DMS53 (cell line): ENCODE results near the gene SLC51A.
A peak's percentile ranks its signal among the peaks of the same experiment; 100 is the strongest.
"Not testable (repeated sequence)": the region's sequence is repeated elsewhere in the genome, so short reads cannot be mapped to it uniquely, and the experiment has no call there.

ENCODE experiments used
- DNase-seq: peaks from one replicate; lab custom pipeline; 2025; lab: John Stamatoyannopoulos, UW

SLC51A gene

DNA sequence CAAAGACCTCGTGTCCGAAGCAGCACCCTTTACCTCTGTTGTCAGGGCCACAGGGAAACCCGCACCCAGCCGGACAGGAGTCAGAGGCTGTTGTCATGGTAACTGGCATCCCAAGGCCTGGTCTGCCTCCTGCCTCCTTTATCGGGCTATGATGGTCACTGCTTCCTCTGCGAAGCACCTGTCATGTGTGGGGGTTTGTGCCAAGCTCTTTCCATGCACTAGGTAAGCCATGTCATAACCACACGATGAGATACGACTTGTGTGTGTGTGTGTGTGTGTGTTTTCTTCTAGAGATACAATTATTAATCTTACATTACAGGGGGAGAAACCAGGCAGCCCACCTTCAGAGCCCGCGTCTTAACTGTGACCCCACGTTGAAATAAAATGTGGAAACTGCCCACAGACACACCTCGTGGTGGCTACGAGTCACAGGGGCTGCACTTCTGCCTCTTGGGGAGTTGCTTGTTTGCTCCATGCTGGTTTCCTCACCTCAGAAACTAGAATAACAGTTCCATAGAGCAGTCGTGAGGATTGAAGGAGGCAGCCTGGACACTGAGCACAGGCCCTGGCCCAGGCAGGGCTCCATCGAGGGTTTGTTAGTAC, 23.1 kb upstream of the SLC51A start:
- DNase-seq: peak; percentile 25

DNA sequence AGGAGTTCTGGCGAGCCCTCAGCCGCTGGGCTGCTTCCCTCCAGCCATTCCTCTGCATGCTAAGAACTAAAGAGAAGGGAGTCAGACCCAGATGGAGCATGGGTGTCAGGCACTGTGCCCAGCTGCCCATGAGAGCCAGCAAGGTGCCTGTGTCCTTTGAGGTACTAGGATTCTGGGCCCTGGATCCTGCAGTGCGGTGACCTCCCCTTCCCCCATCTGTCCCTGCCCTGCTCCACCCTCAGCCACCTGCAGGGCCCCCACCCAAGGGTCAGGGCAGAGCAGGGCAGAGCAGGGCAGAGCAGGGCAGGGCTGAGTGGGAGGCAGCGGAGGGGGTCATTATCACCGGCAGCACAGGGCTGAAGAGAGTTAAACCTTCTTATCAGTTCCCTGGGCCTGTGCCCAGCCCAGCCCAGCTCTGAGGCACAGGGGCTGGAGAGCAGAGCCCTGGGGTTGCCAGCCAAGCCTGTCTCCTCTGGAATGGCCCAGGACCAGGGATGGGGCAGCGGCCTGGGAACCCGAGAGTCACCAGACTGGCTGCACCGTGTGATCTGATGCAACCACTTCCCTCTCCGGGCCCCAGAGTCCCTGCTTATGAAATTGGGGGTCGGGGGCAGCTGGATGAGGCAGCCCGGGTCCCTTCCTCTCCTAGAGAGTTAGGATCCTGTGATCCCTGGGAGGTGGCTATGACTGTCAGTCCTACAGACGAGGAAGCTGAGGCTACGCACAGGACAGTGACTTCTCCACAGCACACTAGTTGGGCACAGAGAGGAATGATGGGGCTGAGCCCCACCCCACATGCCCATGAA, 22.4 kb upstream of the SLC51A start:
- DNase-seq: no peak

DNA sequence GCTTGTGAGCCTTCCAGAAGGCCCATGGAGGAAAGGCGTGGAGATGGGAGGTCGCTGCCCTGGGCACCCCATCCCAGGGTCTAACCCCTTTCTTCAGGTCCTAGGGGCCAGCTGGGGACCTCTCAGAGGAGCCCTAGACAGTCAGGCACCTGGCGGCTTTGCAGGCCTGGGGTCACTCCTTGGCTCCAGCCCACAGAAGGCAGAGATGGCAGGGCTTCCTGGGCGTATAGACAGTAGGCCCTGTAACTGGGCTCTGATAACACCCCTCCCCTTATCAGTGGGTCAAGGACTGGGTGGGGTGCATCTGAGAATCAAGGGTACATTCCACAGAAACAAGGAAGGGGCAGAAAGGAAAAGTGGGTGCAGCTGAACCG, 21.8 kb upstream of the SLC51A start:
- DNase-seq: no peak

DNA sequence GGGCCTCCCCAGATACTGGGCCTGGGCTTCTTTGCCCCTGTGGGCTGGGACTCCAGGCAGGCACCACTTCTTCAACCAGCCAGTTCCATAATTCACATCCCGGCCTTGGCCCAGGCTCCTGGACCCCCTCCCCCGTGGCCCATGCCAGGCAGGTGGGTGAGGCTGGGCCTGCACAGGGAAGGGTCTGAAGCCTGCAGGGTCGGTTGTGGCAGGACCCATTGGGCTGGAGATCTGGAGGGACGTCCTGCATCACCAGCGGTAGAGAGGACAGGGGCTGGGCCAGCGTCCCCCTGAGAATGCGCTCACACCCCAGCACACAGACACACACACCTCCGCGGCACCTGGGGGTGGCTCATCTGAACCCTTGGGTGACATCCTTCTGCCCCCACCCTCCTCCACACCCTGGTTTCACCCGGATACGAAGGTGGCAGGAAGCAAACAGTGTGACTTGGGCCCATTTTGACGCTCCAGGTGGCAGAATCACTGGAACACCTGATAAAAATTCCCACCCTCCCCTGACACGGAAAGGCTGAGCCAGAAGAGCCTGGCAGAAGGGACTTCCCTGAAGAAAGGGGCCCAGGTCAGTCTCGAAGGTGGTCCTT, 20.6 kb upstream of the SLC51A start:
- DNase-seq: no peak

DNA sequence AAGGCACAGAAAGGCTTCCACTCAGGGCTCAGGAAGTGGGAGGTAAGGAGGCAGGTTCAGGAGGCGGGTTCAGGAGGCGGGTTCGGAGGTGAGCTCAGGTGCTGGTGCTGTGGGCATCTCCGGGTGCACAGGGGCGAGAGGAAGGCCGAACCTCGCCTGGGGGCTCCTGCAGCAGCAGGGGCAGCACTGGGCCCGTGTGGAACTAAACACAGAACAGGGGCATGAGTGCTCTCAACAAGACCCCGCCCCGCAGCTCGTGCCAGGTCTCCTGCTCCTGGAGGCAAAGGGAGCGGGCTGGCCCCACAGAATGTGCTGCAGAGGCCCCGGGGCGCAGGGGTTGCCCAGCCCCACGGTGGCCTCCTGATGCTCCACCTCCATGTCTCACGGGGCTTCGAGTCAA, 18.8 kb upstream of the SLC51A start:
- DNase-seq: no peak

DNA sequence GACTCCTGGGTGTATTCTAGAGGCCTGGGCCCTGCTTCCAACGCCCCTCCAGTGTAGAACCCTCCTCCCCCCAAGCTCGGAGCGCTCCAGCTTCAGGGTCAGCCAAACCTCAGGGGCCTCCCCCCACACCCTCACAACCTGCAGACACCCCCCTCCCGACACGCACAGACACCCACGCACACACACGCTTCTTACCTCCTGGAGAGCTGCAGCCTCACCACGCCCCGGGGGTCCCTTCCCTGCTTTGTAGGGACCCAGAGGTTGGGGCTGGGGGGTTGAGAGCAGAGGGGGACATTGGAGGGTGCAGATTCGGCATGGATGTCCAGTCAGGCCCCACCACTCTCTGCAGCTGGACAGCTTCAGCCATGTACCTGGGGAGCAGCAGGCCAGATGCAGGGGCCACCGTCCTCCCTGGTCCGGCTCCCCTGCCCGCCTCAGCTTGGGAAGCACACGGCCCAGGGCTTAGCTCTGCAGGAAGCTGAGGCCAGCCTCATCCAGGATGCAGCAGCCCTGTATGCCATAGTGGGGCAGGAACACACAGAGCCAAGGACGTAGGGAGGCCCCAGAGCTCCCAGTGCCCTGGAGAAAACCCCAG, 18.2 kb upstream of the SLC51A start:
- no peak for DNase-seq

DNA sequence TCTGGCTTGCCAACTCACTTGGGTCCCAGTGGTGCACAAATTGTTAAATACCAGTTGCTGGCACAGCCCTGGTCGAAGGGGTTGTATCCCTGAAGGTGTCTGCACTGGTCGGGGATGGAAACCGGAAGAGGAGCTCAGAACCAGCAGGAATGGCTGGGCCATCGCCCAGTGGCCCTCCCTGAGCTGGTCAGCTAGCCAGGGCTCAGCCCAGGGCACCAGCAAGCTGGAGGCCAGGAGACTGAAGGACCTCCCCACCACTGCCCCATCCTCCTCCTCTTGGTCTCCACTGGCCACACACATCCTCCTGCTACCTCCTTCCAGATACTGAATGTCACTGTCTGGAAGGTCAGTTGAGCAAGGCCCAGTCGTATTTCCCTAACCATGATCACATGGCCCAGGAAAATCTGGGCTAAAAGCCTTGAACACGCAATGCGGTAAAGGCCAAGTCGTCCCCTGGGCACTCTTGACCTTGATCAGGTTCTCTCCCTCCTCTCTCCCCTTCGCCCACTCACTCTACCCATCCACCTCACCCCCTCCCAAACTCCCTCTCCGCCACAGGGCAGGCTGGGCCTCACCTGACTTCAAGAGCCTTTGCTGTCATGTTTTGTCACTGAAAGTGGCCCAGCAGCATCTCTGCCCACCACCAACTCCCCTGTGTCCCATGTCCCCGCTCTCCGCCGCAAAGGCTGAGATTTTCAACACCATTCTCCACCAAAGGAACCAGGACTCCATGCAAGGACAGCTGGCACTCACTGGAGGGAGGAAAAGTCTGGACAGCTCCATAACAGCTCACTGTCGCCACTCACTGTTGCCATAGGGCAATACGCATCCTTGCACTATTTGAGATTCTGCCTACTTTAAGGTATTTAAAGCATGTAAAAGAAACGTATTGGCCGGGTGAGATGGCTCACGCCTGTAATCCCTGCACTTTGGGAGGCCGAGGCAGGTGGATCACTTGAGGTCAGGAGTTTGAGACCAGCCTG, 17.3 kb upstream of the SLC51A start:
- DNase-seq: peak; percentile 51

DNA sequence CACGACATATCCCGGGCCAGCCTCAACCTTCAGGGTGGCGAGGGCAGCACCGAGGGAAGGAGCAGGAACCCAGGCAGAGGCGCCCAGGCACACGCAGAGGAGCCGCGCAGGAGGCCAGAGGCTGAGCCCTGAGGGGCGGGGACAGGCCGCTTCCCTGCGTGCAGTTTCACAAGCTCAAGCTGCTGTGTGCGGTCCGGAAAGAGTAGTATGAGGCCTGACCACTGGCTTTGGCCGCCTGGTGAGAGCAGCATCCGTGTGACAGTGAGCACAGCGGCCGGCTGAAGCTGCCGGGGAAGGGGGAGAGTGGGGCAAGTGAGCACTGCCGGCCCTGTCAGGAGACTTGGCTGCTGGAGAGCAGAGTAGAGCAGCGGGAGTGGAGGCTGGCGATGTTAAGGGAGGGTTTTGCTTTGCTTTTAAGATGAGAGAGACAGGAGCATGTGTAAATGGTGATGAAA, 13.8 kb upstream of the SLC51A start:
- DNase-seq: peak; percentile 69

DNA sequence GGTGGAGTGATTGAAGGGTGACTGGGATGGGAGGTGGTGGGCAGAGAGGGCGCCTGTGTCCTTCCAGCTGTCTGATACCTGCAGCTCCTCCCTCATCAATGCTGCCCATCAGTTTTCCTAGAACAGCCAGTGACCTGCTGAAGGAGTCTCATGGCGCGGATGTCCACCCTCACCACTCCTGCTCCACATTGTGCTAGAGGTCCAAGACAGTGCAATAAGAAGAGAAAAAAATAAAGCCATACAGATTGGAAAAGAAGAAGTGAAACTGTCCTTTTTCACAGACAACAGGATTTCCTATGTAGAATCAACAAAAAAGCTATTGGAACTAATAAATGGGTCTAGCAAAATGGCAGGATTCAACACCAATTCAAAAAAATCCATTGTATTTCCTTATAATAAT, 12.5 kb upstream of the SLC51A start:
- DNase-seq: no peak

DNA sequence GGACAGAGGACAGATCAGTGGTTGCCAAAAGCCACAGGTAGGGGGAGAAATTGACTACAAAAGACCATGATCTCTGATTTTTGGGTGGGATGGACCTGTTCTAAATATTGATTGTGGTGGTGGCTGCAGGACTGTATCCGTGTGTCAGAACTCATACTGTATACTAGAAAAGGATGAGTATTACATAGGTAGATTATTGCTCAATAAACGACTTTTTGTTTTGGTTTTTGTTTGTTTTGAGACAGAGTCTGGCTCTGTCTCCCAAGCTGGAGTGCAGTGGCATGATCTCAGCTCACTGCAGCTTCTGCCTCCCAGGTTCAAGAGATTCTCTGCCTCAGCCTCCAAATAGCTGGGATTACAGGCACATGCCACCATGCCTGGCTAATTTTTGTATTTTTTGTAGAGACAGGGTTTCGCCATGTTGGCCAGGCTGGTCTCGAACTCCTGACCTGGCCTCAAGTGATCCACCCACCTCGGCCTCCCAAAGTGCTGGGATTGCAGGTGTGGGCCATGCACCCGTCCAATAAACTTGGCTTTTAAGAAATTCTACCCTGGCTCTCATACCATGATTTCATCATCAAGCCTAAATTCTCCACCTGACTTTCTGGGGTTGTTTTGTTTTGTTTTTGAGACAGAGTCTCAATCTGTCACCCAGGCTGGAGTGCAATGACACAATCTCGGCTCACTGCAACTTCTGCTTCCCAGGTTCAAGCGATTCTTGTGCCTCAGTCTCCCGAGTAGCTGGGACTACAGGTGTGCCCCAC, 10.7 kb upstream of the SLC51A start:
- not testable (repeated sequence) for DNase-seq

DNA sequence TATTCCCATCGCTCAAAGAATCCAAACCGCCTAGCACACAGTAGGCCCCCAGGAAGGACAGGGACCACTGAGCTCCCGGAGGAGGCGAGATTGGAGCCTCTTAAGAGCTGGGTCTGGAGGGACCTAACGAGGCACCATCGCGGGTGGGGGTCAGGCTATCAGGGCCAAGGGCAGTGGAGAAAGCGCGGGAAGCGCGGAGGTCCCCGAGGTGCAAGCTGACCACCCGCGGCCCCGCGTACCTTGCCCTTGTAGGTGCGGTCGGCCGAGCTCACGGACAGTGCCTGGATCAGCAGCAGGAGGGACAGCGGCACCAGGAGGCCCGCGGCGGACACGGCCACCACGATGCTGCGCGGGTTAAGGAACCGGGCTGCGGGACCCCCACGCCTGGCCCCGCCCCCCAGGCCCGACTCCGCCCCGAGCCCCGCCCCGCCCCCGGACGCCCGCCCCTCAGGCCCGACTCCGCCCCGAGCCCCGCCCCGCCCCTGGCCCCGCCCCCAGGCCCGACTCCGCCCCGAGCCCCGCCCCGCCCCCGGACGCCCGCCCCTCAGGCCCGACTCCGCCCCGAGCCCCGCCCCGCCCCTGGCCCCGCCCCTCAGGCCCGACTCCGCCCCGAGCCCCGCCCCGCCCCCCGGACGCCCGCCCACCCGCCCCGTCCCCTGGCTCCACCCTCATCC, 9.0 kb upstream of the SLC51A start:
- peak; percentile 22 for DNase-seq

DNA sequence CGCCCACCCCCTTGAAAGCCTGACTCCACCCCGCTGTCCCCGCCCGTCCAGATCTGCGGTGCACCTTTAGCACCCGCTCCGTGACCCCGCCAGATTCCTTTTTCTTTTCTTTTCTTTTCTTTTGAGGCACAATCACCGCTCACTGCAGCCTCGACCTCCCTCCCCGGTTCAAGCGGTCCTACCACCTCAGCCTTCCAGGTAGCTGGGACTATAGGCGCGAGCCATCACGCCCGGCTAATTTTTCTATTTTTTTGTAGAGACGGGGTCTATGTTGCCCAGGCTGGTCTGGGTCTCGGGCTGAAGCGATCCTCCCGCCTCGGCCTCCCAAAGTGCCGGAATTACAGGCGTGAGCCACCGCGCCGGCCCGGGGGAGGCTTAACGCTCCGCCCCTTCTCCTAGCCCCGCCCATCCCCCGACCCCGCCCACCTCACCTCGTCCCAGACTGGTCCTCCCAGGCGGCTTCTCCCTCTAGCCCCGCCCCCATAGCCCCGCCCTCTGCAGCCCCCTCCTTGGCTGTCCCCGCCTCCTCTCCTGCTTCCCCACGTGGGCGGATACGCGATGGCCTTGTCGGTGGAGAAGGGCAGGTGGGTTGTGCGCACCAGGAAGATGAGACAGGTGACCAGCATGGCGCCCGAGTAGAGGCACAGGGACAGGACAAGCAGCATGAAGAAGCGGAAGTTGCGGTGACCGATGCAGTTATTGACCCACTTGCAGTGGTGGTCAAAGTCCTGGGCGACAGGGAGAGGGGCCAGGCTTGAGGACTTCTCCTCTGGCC, 8.3 kb upstream of the SLC51A start:
- peak; percentile 49 for DNase-seq

DNA sequence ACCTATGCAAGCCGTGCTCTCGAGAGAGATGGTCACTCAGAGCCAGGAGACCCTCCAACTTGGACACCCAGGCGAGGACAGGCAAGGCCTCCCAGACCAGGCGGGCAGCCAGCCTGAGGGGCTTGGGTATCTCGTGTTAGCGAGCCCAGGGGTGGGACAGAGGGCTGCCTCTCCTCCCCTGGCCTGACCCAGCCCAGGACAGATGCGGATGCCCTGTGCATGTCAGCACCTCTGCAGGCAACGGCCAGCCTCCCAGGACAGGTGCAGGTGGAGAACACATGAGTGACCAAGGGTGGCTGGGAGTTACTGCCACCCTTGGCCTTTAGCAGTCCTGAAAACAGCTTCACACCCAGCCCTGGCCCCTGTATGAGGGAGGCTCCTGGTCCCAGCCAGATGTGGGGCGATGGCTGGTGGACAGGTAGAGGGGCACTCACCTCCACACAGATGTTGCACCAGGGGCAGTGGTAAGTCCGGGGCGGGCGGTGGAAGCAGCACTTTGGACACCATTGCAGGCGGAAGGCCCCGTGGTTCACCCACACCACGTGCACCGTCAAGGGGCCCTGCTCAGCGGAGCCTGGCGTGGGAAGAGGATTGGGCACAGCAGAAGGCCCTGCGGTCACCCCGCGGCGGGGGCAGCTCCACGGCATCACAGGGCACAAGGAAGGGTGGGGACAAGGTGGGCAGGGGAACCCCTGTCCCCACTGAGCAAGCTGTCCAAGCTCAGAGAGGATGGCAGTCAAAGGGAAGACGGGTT, 7.2 kb upstream of the SLC51A start:
- DNase-seq: peak; percentile 14

DNA sequence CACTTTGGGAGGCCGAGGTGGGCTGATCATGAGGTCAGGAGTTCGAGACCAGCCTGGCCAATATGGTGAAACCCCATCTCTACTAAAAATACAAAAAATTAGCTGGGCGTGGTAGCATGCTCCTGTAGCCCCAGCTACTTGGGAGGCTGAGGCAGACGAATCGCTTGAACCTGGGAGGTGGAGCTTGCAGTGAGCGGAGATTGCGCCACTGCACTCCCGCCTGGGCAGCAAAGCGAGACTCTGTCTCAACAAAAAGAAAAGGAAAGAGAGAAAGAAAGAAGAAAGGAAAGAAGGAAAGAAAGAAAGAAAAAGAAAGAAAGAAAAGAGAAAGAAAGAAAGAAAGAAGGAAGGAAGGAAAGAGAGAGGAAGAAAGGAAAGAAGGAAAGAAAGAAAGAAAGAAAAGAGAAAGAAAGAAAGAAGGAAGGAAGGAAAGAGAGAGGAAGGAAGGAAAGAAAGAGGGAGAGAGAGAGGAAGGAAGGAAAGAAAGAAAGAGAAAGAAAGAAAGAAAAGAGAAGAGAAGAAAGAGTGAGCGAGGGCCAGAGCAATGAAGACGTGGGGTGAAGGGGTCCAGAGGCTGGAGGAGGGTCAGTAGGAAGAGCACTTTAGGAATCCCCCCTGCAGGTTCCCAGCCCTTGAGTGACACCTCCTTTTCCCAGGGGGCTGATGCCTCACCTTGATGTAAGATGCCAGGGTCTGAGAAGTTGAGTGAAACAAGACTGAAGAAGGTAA, 6.2 kb upstream of the SLC51A start:
- not testable (repeated sequence) for DNase-seq

DNA sequence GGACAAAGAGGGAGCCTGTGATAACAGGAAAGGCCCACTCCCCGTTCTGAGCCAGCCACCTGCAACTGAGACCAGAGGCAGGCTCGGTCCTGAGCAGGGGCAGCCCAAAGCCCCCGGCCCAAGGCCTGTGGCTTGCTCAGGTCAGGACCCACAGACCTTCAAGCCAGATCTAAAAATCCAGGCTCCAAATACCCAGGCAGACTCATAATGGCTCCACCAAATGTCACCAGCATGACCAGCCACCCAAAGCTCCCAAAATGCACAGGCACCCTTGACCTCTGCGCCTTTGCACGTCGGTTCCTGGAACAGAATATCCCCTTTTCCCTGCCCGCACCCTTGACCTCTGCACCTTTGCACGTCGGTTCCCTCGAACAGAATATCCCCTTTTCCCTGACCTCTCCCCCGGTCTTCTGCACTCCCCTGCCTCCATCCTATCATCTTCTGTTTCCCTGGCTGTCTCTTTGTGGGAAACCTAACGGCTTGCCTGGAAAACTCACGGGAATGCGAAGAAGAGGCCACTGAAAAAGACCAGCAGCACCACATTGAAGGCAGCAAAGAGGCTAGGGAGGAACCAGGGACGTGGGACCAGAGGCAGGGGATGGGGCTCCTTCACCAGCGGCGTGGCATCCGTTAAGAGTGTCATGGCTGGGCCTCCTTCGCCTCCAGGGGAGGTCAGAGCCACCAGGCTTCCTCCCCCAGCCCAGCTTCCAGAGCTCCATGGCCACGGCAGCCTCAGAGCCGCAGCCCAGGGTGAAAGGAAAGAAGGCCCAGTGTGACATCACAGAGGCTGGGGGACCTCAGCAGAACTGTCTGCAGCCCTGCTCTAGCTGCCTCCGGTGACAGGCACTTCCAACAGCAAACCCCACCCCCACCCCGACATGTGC, 5.4 kb upstream of the SLC51A start, which contains the start of gene ZDHHC19:
TSS of gene ZDHHC19 (minus strand) at position 728 of the 884 bp plus-strand sequence. CDS start at position 643, 85 bp downstream.
- DNase-seq: no peak

DNA sequence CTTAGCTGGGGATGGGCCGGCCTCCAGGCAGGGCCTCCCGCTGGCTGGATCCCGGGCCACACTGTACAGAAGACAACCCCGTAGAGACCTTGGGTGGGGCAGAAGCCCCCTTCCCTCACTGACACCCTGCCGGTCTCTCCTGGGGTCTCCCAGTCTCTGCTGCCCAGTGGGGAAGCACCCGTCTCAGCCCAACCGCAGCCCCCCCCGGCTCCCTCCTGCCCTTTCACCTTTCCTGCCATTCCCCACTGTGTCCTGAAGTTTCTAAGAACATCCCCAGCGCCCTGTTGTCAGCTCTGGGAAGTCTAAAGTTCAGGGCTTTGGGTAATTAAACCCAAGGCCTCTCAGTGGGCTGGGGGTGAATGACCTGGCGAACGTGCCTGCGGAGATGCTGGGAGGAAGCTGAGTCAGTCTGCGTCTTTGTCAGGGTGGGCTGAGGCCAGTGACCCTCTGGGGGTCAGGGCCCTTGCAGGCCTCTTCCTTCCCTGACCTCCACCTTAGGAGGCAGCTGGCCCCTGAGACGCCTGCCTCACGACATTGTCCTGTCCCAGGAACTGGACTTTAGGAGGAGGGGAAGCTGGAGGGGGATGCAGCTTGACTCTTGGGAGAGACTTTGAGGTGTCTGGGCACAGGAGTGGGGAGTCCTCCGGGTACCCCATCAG, 1.4 kb upstream of the SLC51A start:
- no peak for DNase-seq
